ENCODE measurements around the gene FAM20A. TPM values are rescaled to one million over a fixed set of nuclear protein-coding genes. Genes with fewer than 3 reads are reported as not detected.

The FAM20A gene
- total RNA-seq, 1 experiment from 2014 or later = not detected

- Histone ChIP-seq H3K4me2 (ENCODE audit: low read length) (no peak overlapping the region), H3K4me1 (ENCODE audit: control insufficient read depth in 1 of 2, insufficient read depth in 2 of 2, low read length in 2 of 2) (no peaks in the 10 kb centered on the region), H3K27me3 (ENCODE audit: insufficient read depth, low read length) (no peaks in the 10 kb centered on the region), H3K79me2 (ENCODE audit: insufficient read depth, low read length) (no peaks in the 10 kb centered on the region), H3K9me3 (ENCODE audit: control insufficient read depth in 1 of 2, insufficient read depth in 1 of 2, low read depth in 1 of 2, low read length in 2 of 2) (no peaks in the 10 kb centered on the region), H3K36me3 (ENCODE audit: control insufficient read depth in 1 of 2, insufficient read depth in 2 of 2, low read length in 2 of 2) (no peaks in the 10 kb centered on the region), H2AFZ (ENCODE audit: low read depth, low read length, poor library complexity, severe bottlenecking) (no peak overlapping the region), H3K9ac (ENCODE audit: low read length) (no peak overlapping the region), H3K27ac (ENCODE audit: low read depth, low read length) (no peak overlapping the region), H3K9me2 (ENCODE audit: insufficient read depth) (no peaks in the 10 kb centered on the region), H4K20me1 (ENCODE audit: insufficient read depth) (no peaks in the 10 kb centered on the region), H3K4me3 (replicated peaks in 1 of 2; ENCODE audit: low read depth in 1 of 2, low read length in 2 of 2) (no peak overlapping the region)
- no peak for TF ChIP-seq TCF7L2 (IDR thresholded peaks at IDR 0.05; ENCODE audit: borderline replicate concordance, extremely low read depth, insufficient read depth, insufficient read length)
- no peak for TF ChIP-seq REST (IDR thresholded peaks at IDR 0.05; ENCODE audit: low read depth)
- no peak for TF ChIP-seq EZH2 (IDR thresholded peaks at IDR 0.05)
- no peak for TF ChIP-seq ZNF274 (IDR thresholded peaks at IDR 0.05; ENCODE audit: low read depth, low read length)
- ATAC-seq (no peak), DNase-seq (ENCODE audit: low read depth, low spot score) (no peak)
- POLR2A ChIA-PET = no interaction called here
- CTCF ChIA-PET = no interaction called here
- no TSS peak for BruUV-seq (replicated peaks)
- RAD21 ChIA-PET (ENCODE audit: low non-redundant PET in 1 of 2, low total read pairs in 2 of 2, uncharacterized antibody in 2 of 2, unreplicated experiment in 2 of 2) = no interaction called here
- intact Hi-C loops (cut with micrococcal nuclease) = no loop called here
These were observed 22.9 kb downstream of the FAM20A start for GRCh38 chr17:68578236-68578635.

DNA sequence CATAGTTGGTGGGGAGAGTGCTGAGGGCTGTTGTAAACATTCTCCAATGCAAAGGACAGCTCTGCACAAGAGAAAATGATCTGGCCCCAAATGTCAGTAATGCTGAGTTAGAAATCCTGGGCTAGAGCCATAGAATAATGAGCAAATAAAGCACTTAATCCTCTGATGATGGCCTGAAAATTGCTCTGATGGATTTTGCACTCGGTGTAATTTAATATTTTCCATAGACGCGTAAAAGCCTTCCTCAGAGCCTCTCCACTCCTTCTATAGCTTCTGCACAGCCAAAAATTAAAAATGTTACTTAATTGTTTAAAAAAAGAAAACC lies 23.7 kb downstream of the FAM20A start:
- Histone ChIP-seq H3K9me2 (ENCODE audit: insufficient read depth) (no peaks in the 10 kb centered on the region), H3K79me2 (ENCODE audit: insufficient read depth, low read length) (no peaks in the 10 kb centered on the region), H3K4me2 (ENCODE audit: low read length) (no peak overlapping the region), H3K36me3 (ENCODE audit: control insufficient read depth in 1 of 2, insufficient read depth in 2 of 2, low read length in 2 of 2) (no peaks in the 10 kb centered on the region), H3K9me3 (ENCODE audit: control insufficient read depth in 1 of 2, insufficient read depth in 1 of 2, low read depth in 1 of 2, low read length in 2 of 2) (no peaks in the 10 kb centered on the region), H3K4me3 (replicated peaks in 1 of 2; ENCODE audit: low read depth in 1 of 2, low read length in 2 of 2) (no peak overlapping the region), H3K27ac (ENCODE audit: low read depth, low read length) (no peak overlapping the region), H2AFZ (ENCODE audit: low read depth, low read length, poor library complexity, severe bottlenecking) (no peak overlapping the region), H3K27me3 (ENCODE audit: insufficient read depth, low read length) (no peaks in the 10 kb centered on the region), H4K20me1 (ENCODE audit: insufficient read depth) (no peaks in the 10 kb centered on the region), H3K9ac (ENCODE audit: low read length) (no peak overlapping the region), H3K4me1 (ENCODE audit: control insufficient read depth in 1 of 2, insufficient read depth in 2 of 2, low read length in 2 of 2) (no peaks in the 10 kb centered on the region)
- CTCF ChIA-PET = interaction anchor here (1.0 kb wide), 1 partner anchor 34 kb away, joined by 3 read pairs; no protein-coding TSS in a partner anchor
- intact Hi-C loops (cut with micrococcal nuclease) = no loop called here
- no TSS peak for BruUV-seq (replicated peaks)
- ATAC-seq = no peak
- DNase-seq (ENCODE audit: low read depth, low spot score) = no peak
- POLR2A ChIA-PET = no interaction called here
- RAD21 ChIA-PET (ENCODE audit: low non-redundant PET in 1 of 2, low total read pairs in 2 of 2, uncharacterized antibody in 2 of 2, unreplicated experiment in 2 of 2) = no interaction called here
- TF ChIP-seq ZFX (IDR thresholded peaks at IDR 0.05) (no peak), ZNF274 (IDR thresholded peaks at IDR 0.05; ENCODE audit: low read depth, low read length) (no peak), SRF (IDR thresholded peaks at IDR 0.05; ENCODE audit: low read depth) (no peak), REST (IDR thresholded peaks at IDR 0.05; ENCODE audit: low read depth) (no peak), SIN3A (IDR thresholded peaks at IDR 0.05; ENCODE audit: low read depth) (no peak), EZH2 (IDR thresholded peaks at IDR 0.05) (no peak), CEBPB (IDR thresholded peaks at IDR 0.05; ENCODE audit: low read depth) (no peak), SP1 (IDR thresholded peaks at IDR 0.05; ENCODE audit: low read depth) (no peak)
- TF ChIP-seq, protein P1, sequence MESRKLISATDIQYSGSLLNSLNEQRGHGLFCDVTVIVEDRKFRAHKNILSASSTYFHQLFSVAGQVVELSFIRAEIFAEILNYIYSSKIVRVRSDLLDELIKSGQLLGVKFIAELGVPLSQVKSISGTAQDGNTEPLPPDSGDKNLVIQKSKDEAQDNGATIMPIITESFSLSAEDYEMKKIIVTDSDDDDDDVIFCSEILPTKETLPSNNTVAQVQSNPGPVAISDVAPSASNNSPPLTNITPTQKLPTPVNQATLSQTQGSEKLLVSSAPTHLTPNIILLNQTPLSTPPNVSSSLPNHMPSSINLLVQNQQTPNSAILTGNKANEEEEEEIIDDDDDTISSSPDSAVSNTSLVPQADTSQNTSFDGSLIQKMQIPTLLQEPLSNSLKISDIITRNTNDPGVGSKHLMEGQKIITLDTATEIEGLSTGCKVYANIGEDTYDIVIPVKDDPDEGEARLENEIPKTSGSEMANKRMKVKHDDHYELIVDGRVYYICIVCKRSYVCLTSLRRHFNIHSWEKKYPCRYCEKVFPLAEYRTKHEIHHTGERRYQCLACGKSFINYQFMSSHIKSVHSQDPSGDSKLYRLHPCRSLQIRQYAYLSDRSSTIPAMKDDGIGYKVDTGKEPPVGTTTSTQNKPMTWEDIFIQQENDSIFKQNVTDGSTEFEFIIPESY (IDR thresholded peaks at IDR 0.05; ENCODE audit: extremely low read depth, insufficient replicate concordance, low read length) = no peak
- TF ChIP-seq, protein P2, sequence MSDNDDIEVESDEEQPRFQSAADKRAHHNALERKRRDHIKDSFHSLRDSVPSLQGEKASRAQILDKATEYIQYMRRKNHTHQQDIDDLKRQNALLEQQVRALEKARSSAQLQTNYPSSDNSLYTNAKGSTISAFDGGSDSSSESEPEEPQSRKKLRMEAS (IDR thresholded peaks at IDR 0.05) = no peak

All from HCT116 (cell line).